Tracheal epithelial cell (primary cell): ENCODE data around the gene CCR6. TPM values are rescaled to one million over a fixed set of nuclear protein-coding genes. Genes with fewer than 3 reads are reported as not detected.

Experiments used
- total RNA-seq: library from RNA; depleted of rRNA; stranded (reverse); fragments of >200 nt; gene quantifications from 2 replicates; pipeline ENCODE4 v1.2.1, GENCODE V29; 2014

Gene CCR6
- total RNA-seq: not detected in 2 replicates

DNA sequence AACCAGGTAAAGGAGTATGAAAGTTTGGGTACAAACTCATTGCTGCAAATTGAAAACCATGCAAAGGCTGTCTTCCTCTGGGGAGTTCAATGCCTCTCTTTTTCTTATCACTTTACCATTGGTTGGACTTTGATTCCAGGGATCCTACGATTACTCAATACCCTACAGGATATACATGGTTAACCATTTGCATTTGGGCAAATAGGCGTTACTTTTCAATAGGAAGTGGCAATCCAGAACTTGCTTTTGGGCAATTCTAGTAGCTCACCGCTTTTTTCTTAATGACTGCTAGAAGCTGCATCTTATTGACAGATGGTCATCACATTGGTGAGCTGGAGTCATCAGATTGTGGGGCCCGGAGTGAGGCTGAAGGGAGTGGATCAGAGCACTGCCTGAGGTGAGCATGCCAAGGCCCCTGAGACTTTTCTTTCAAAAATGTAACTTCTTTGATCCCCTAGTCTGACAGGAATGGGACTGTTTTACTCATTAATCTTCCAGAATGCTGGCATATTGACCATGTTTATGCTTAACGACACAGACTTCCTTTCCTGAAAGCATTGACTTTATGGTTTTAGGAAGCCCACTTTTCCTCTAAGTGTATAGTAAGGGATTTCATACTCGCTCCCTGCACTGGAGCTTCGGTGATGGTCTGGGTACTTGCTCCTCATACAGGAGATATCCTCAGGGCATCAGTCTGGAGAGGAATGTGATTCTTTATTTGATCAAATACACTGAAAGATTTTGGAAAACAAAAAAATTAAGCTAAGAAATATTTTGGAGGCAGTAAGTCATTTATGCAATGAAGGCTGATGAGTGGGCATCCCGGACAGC lies at the start of gene CCR6:
CCR6 (plus strand) TSS at position 270 of the 831 bp plus-strand sequence. CDS start 13,039 bp downstream, outside the sequence.

DNA sequence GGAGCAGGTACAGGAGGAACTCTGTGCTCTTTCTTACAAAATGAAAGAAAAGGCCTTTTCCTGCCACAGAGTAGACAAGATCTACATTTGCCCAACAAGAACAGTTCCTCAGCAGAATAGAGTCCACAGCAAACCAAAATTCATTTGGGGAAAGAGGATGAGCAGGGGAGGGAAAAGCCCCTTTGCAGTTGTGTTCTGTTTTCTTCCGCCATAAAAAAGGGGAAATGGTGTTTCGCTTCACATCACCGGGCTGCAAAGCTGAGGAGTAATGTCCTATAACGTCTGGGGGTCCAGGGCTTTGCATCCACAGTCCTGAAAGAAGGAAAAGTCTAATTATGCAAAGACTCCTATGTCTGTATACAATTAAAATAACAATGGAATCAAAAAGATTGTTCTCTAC lies 35.0 kb downstream of the CCR6 start, which contains the start of gene GPR31:
GPR31 (minus strand) TSS at position 118 of the 400 bp plus-strand sequence. CDS start 149 bp downstream, outside the sequence.

Other genes with a start within 250 kb of the CCR6 start
- 37.9 and 103 TPM in 2 replicates for gene RNASET2, start 166.5 kb upstream of the CCR6 start, total RNA-seq
- gene CEP43, start 123.7 kb upstream of the CCR6 start, total RNA-seq: 10.6 and 13.4 TPM in 2 replicates
- not detected in 2 replicates for gene GPR31, start 34.9 kb downstream of the CCR6 start, total RNA-seq
- not detected in 2 replicates for gene UNC93A, start 168.2 kb downstream of the CCR6 start, total RNA-seq
- gene TTLL2, start 202.0 kb downstream of the CCR6 start, total RNA-seq: not detected in 2 replicates